ENCODE results near the gene CCDC47.

CCDC47 gene

GRCh38 chr17:63698381-63698885 is 75.0 kb downstream of the CCDC47 start:
- no peak for DNase-seq (ENCODE audit: low spot score)

GRCh38 chr17:63697341-63698286 is 75.8 kb downstream of the CCDC47 start:
- DNase-seq (ENCODE audit: low spot score): peak; percentile 85

GRCh38 chr17:63696381-63696961 is 76.9 kb downstream of the CCDC47 start:
- peak; percentile 54 for DNase-seq (ENCODE audit: low spot score)

- no peak for DNase-seq (ENCODE audit: low spot score)
Measured at GRCh38 chr17:63695889-63696288, 77.5 kb downstream of the CCDC47 start.
